ENCODE measurements around the gene DPY30. TPM values are rescaled to one million over a fixed set of nuclear protein-coding genes. Genes with fewer than 3 reads are reported as not detected.
A peak's percentile ranks its signal among the peaks of the same experiment; 100 is the strongest.

Gene DPY30
- total and polyA plus RNA-seq, 5 donors: 34.7 to 92.1 (median 45.7) TPM

GRCh38 chr2:32009516-32010256 lies 29.9 kb downstream of the DPY30 start:
- no peaks in the 10 kb centered on the region for H3K4me1 ChIP-seq (ENCODE audit: control insufficient read depth, insufficient read depth, low read length)
- intact Hi-C loops (cut with DNase I): loop anchor here in 1 of 4 donors (5.0 kb wide), 1 partner anchor 53 kb away; the partner anchor contains the start of gene SPAST
- peak; percentile 6 to 9 for ATAC-seq

GRCh38 chr2:32008805-32009515 lies 30.6 kb downstream of the DPY30 start:
- no peaks in the 10 kb centered on the region for H3K27me3 ChIP-seq (ENCODE audit: control insufficient read depth, insufficient read depth)
- no peaks in the 10 kb centered on the region for H3K9me3 ChIP-seq (ENCODE audit: control insufficient read depth, low read length)
- H3K4me3 ChIP-seq (ENCODE audit: low read length): peak overlapping the region; percentile 62
- intact Hi-C loops (cut with DNase I): no loop called here
- ATAC-seq: no peak
- peak overlapping the region; percentile 42 for H3K27ac ChIP-seq (ENCODE audit: low read length)
- H3K4me1 ChIP-seq (ENCODE audit: control insufficient read depth, insufficient read depth, low read length): no peaks in the 10 kb centered on the region
- 2% methylated on average over 10 of the region's 10 CpGs for WGBS
- no peak for DNase-seq

More at GRCh38 chr2:32009516-32010256, 29.9 kb downstream of the DPY30 start:
- DNase-seq: peak; percentile 48 to 80 (median 71)
- Histone ChIP-seq H3K9me3 (ENCODE audit: control insufficient read depth, low read length) (no peaks in the 10 kb centered on the region), H3K27ac (ENCODE audit: low read length) (peak overlapping the region; percentile 42), H3K4me3 (ENCODE audit: low read length) (peak overlapping the region; percentile 62), H3K27me3 (ENCODE audit: control insufficient read depth, insufficient read depth) (no peaks in the 10 kb centered on the region)
- WGBS: under 1% methylated on average over 91 of the region's 91 CpGs

- H3K4me3 ChIP-seq (ENCODE audit: low read length): no peak overlapping the region
- H3K9me3 ChIP-seq (ENCODE audit: control insufficient read depth, low read length): no peaks in the 10 kb centered on the region
- no peak overlapping the region for H3K27ac ChIP-seq (ENCODE audit: low read length)
- DNase-seq: no peak
- intact Hi-C loops (cut with DNase I): no loop called here
- ATAC-seq: no peak
- no peaks in the 10 kb centered on the region for H3K4me1 ChIP-seq (ENCODE audit: control insufficient read depth, insufficient read depth, low read length)
- H3K27me3 ChIP-seq (ENCODE audit: control insufficient read depth, insufficient read depth): no peaks in the 10 kb centered on the region
These were observed 32.5 kb downstream of the DPY30 start for GRCh38 chr2:32007121-32007391.

GRCh38 chr2:32005371-32005976 lies 34.1 kb downstream of the DPY30 start:
- DNase-seq (no peak), ATAC-seq (no peak)
- intact Hi-C loops (cut with DNase I): no loop called here
- Histone ChIP-seq H3K4me1 (ENCODE audit: control insufficient read depth, insufficient read depth, low read length) (no peaks in the 10 kb centered on the region), H3K27me3 (ENCODE audit: control insufficient read depth, insufficient read depth) (no peaks in the 10 kb centered on the region), H3K4me3 (ENCODE audit: low read length) (no peak overlapping the region), H3K9me3 (ENCODE audit: control insufficient read depth, low read length) (no peaks in the 10 kb centered on the region), H3K27ac (ENCODE audit: low read length) (no peak overlapping the region)
- WGBS: over 99% methylated on average over 2 of the region's 2 CpGs

GRCh38 chr2:32003791-32004190 lies 35.8 kb downstream of the DPY30 start:
- H3K27me3 ChIP-seq (ENCODE audit: control insufficient read depth, insufficient read depth): no peaks in the 10 kb centered on the region
- intact Hi-C loops (cut with DNase I): no loop called here
- no peak overlapping the region for H3K4me3 ChIP-seq (ENCODE audit: low read length)
- no peaks in the 10 kb centered on the region for H3K4me1 ChIP-seq (ENCODE audit: control insufficient read depth, insufficient read depth, low read length)
- ATAC-seq: no peak
- WGBS: 97% methylated on average over 2 of the region's 2 CpGs
- no peak for DNase-seq
- no peak overlapping the region for H3K27ac ChIP-seq (ENCODE audit: low read length)
- no peaks in the 10 kb centered on the region for H3K9me3 ChIP-seq (ENCODE audit: control insufficient read depth, low read length)

- ATAC-seq: no peak
These were observed 37.2 kb downstream of the DPY30 start for GRCh38 chr2:32002406-32002805.

GRCh38 chr2:31999438-31999837 lies 40.2 kb downstream of the DPY30 start:
- no peak overlapping the region for H3K4me3 ChIP-seq (ENCODE audit: low read length)
- DNase-seq: no peak
- WGBS: 97% methylated on average over 4 of the region's 4 CpGs
- intact Hi-C loops (cut with DNase I): no loop called here
- H3K27me3 ChIP-seq (ENCODE audit: control insufficient read depth, insufficient read depth): no peaks in the 10 kb centered on the region
- H3K27ac ChIP-seq (ENCODE audit: low read length): no peak overlapping the region
- ATAC-seq: no peak
- H3K4me1 ChIP-seq (ENCODE audit: control insufficient read depth, insufficient read depth, low read length): peaks cover 1% of the 10 kb centered on the region
- H3K9me3 ChIP-seq (ENCODE audit: control insufficient read depth, low read length): no peaks in the 10 kb centered on the region

More at GRCh38 chr2:32002406-32002805, 37.2 kb downstream of the DPY30 start:
- intact Hi-C loops (cut with DNase I): no loop called here
- H3K9me3 ChIP-seq (ENCODE audit: control insufficient read depth, low read length): no peaks in the 10 kb centered on the region
- no peak for DNase-seq
- 90% methylated on average over 3 of the region's 3 CpGs for WGBS
- H3K27ac ChIP-seq (ENCODE audit: low read length): no peak overlapping the region
- no peaks in the 10 kb centered on the region for H3K27me3 ChIP-seq (ENCODE audit: control insufficient read depth, insufficient read depth)
- no peaks in the 10 kb centered on the region for H3K4me1 ChIP-seq (ENCODE audit: control insufficient read depth, insufficient read depth, low read length)
- no peak overlapping the region for H3K4me3 ChIP-seq (ENCODE audit: low read length)

GRCh38 chr2:31998731-31999383 lies 40.7 kb downstream of the DPY30 start:
- Histone ChIP-seq H3K4me1 (ENCODE audit: control insufficient read depth, insufficient read depth, low read length) (peaks cover 1% of the 10 kb centered on the region), H3K27ac (ENCODE audit: low read length) (no peak overlapping the region), H3K9me3 (ENCODE audit: control insufficient read depth, low read length) (no peaks in the 10 kb centered on the region), H3K27me3 (ENCODE audit: control insufficient read depth, insufficient read depth) (no peaks in the 10 kb centered on the region), H3K4me3 (ENCODE audit: low read length) (no peak overlapping the region)
- intact Hi-C loops (cut with DNase I): no loop called here
- ATAC-seq: no peak
- WGBS: 90% methylated on average over 4 of the region's 4 CpGs
- no peak for DNase-seq

- 62% methylated on average over 3 of the region's 3 CpGs for WGBS
- H3K4me3 ChIP-seq (ENCODE audit: low read length): no peak overlapping the region
- no peak for ATAC-seq
- H3K27me3 ChIP-seq (ENCODE audit: control insufficient read depth, insufficient read depth): no peaks in the 10 kb centered on the region
- no peak overlapping the region for H3K27ac ChIP-seq (ENCODE audit: low read length)
- no peak for DNase-seq
- no peaks in the 10 kb centered on the region for H3K9me3 ChIP-seq (ENCODE audit: control insufficient read depth, low read length)
- intact Hi-C loops (cut with DNase I): no loop called here
- peaks cover 1% of the 10 kb centered on the region for H3K4me1 ChIP-seq (ENCODE audit: control insufficient read depth, insufficient read depth, low read length)
These were observed 42.0 kb downstream of the DPY30 start for GRCh38 chr2:31997653-31998052.

GRCh38 chr2:31996571-31997150 lies 42.9 kb downstream of the DPY30 start:
- intact Hi-C loops (cut with DNase I): no loop called here
- peaks cover 1% of the 10 kb centered on the region for H3K4me1 ChIP-seq (ENCODE audit: control insufficient read depth, insufficient read depth, low read length)
- H3K9me3 ChIP-seq (ENCODE audit: control insufficient read depth, low read length): no peaks in the 10 kb centered on the region
- no peak for DNase-seq
- H3K4me3 ChIP-seq (ENCODE audit: low read length): no peak overlapping the region
- H3K27me3 ChIP-seq (ENCODE audit: control insufficient read depth, insufficient read depth): no peaks in the 10 kb centered on the region
- 94% methylated on average over 6 of the region's 6 CpGs for WGBS
- no peak overlapping the region for H3K27ac ChIP-seq (ENCODE audit: low read length)
- ATAC-seq: no peak

GRCh38 chr2:31992934-31993333 lies 46.7 kb downstream of the DPY30 start:
- ATAC-seq (no peak), DNase-seq (no peak)
- Histone ChIP-seq H3K27ac (ENCODE audit: low read length) (no peak overlapping the region), H3K9me3 (ENCODE audit: control insufficient read depth, low read length) (no peaks in the 10 kb centered on the region), H3K4me3 (ENCODE audit: low read length) (no peak overlapping the region), H3K27me3 (ENCODE audit: control insufficient read depth, insufficient read depth) (no peaks in the 10 kb centered on the region), H3K4me1 (ENCODE audit: control insufficient read depth, insufficient read depth, low read length) (peaks cover 1% of the 10 kb centered on the region)
- WGBS: 94% methylated on average over 4 of the region's 4 CpGs
- intact Hi-C loops (cut with DNase I): no loop called here

Data from right cardiac atrium (tissue), 5 donors.